Dermis blood vessel endothelial cell (primary cell): ENCODE results near the gene KIF3B. TPM values are rescaled to one million over a fixed set of nuclear protein-coding genes. Genes with fewer than 3 reads are reported as not detected.
"Not testable (repeated sequence)": the region's sequence is repeated elsewhere in the genome, so short reads cannot be mapped to it uniquely, and the experiment has no call there.

ENCODE experiments used
- DNase-seq: peaks from one replicate; pipeline ENCODE4 v3.0.0; 2010
- total RNA-seq: library from RNA; depleted of rRNA; stranded (reverse); fragments of >200 nt; gene quantifications from 2 replicates; pipeline ENCODE4 v1.2.3, GENCODE V29; 2014

KIF3B gene
- total RNA-seq, 1 donor from 2014 or later = 24.0 TPM

DNA sequence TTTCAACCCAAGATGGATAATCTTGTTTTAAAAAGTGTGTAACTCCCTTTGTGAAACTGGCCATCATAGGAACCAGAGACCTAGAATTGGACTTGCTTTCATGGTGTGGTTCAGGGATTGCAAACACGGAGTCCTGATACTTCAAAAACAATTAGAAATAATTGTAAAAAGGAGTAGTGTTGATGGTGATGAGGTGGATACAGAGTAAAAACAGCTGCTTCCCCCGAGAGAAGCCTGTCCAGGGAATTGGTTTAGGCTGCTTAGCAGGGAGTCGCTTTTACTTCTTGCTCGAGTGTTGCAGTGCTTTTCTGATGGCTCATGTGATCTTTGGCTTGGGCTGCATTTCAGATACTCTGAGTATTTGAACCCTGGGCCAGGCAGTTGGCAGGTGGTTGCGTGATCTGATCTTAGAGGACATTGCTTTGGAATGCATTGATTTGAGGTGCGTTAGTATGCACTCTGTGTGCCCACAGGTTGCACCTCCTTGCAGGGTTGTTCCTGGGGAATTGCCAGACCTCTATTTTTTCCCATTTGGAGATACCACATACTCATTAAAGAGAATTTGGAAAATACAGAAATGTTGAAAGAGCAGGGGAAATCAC, 19.5 kb downstream of the KIF3B start:
- no peak for DNase-seq

DNA sequence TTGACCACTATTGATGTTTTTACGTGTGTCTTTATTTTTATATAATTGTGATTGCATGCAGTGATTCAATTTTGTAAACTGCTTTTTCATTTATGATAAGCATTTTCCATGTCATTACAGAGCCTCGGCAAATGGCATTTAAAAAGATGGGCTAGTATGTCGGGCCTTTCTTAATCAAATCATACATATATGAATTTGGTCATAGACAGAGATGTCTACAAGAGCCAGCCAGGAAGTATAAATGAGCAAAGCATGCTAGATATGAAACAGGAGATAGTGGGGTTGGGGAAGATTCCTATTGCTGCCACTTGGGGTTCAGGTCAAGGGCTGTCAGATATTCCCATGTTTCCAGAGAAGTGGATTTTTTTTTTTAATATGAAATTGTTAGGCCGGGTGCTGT, 20.0 kb downstream of the KIF3B start:
- DNase-seq = no peak

DNA sequence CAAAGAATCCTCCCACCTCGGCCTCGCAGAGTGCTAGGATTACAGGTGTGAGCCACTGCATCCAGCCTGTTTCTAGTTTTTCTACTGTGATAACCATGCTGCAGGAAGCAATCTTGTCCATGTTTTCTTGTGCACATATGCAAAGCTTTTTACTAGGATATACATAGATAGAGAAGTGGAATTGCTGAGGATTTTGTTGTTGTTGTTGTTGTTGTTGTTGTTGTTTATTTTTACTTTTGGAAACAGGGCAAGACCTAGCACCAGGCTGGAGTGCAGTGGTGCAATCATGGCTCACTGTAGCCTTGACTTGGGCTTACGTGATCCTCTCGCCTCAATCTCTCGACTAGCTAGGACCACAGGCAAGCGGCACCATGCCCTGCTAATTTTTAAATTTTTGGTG, 23.2 kb downstream of the KIF3B start:
- no peak for DNase-seq

DNA sequence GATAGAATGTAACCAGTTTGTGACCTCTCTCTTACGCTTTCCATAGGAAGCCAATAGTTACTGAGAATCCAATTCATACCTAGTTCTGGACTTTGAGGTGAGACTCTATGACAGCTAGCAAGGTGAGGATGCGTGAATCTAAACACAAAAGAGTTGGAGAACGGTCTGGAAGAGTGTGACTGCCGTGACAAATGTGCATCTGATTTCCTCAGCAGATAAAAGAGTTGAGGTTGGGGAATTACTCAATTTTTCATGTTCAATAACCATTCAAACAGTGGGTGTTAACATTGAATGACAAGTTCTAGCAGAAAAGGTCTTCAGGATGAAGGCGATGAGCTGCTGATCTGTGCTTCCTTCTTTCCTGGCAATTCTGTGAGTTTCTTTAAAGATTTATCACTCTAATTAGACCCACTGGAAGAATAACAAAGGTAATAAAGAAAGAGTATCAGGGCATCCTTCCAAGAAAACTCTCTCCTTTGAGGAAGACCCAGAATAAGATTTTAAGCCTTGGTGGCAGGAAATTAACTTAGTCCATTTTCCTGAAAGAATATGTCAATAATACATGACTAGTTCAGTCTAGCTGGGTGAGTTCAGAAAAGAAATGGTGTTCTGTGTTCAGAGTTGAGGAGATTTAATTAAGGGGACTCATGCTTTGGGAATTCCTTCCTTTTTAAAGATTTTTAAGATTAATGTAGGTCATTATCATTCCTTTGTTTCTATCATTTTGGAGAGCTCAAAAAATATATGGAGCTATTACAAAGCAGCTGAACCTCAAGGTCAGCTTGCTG, 24.5 kb downstream of the KIF3B start:
- peak; percentile 7 for DNase-seq

DNA sequence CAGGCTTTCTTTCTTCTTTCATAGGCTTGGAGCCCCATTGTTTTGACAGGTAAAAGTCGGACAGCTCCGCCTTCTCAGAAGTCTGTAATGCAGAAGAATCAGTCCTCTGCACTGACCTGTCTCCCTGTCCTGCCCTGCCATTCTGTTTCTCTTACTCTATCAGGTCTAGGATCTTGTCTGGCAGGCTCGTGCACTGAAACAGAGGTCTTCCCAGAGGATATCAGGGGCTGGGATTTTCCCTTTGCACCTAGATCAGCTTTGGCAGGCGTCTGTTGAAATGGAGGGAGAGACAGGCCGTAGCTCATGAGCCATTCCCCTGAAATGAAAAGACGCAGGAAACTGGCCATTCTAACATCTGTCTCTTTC, 25.0 kb downstream of the KIF3B start:
- DNase-seq = no peak

DNA sequence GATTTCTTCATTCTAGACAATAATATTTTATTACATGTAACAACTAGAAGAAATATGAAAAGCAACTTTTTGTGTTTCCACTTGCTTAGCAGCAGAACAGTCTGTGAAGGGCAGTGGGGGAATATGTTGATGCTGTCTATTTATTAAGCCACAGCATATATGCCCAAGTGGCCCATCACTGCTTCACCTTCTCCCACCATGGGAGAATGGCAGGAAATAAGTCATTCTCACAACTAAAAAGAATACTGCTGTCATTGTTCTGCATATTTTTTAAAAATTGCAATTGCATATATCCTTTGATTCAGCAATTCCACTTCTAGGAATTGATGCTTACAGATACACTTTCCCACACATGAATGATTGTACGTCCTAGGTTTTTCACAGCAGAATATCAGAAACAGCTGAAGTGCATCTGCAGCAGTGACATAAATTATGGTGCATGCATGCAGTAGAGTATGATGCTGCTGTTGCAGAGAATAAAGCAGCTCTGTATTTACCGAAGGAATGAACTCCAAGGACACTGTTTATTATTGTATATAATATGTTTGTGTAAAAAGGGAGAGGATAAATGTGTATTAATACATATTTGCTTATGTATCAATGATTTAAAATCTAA, 26.8 kb downstream of the KIF3B start:
- peak; percentile 53 for DNase-seq

DNA sequence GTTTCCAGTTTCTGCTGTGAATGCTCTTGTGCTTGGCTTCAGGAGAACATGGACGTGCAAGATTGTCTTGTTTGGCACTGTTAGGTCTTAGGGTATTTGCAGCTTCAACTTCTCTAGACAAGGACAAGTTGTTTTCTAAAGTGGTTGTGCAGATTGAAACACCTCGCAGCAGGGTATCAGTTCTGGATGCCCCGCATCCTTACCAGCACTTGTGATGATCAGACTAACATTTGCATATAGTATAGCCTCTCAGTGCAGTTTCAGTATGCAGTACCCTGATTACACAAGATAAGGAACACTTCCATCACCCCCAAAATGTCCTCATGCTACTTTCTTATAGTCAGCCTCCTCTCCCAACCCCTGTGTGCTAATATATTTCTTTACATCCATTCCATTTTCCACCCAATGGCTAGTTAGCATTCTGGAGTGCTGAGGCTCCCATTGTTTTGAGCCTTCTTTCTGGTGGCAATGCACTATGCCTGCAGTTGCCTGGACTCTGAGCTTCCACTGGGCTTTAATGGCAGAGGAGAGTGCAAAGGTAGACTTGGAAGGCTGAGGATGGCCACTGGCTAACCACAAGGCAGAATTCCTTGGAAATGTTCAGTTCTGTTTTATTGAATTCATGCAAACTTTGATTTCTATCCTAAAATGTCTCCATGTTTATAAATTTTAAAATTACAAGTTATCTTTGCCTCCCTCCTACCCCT, 35.4 kb downstream of the KIF3B start:
- DNase-seq = no peak

DNA sequence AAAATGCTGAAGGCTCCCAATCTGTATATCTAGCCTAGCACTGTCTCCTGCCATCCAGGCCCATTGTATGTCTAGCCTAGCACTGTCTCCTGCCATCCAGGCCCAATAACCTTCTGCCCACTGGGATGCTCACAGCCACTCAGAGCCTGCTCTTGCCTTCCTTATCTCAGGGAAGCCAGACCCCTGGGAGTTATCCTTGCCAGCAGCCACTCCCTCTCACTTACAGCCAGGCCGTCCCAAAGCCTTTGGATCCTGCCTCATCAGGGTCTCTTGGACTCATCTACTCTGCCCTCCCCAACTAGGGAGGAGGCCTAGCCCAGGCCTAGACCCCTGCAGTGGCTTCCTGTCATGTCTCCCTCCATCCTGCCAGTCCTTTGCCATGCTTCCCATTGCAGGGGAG, 37.3 kb downstream of the KIF3B start:
- DNase-seq = no peak

DNA sequence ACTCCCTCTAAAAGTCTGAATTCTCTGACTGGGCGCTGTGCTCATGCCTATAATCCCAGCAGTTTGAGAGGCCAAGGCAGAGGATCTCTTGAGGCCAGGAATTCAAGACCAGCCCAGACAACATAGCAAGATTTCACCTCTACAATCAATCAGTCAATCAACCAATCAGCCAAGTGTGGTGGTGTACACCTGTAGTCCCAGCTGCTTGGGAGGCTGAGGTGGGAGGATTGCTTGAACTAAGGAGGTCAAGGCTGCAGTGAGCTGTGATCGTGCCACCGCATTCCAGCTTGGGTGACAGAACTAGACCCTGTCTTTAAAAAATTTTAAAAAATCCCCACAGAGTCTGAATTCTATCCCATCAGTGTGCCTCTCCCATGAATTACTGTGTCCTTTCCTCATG, 37.9 kb downstream of the KIF3B start:
- DNase-seq = no peak

DNA sequence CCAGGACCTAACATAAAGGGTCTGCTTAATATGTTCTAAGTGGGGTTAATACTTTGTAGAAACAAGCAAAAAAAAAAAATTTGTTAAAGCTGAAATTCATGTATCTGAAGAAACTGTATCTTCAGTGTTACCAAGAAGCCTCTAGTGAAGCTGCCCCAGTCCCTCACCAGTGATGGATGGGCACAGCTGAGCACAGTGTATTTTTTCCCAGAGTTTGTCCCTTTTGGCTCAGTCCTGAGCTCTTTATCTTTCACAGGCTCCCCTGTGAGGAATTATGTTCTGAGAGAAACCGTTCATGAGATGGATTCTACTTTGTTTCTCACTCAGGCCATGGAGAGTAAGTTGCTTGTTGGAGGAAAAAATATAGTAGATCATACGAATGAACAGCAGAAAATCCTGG, 38.4 kb downstream of the KIF3B start:
- DNase-seq = no peak

DNA sequence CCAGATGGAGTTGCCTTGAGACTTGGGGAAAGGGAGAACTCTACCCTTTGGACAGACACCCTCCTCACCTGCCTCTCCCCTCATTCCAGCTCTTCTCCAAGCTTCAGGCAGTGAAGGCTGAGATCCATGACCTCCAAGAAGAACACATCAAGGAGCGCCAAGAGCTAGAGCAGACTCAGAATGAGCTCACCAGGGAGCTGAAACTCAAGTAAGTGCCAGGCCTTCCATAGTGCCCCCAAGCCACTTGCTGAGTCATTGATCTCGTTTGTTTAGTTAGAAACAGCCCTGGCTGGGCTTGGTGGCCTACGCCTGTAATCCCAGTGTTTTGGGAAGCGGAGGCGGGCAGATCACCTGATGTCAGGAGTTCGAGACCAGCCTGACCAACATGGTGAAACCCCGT, 39.2 kb downstream of the KIF3B start:
- no peak for DNase-seq

DNA sequence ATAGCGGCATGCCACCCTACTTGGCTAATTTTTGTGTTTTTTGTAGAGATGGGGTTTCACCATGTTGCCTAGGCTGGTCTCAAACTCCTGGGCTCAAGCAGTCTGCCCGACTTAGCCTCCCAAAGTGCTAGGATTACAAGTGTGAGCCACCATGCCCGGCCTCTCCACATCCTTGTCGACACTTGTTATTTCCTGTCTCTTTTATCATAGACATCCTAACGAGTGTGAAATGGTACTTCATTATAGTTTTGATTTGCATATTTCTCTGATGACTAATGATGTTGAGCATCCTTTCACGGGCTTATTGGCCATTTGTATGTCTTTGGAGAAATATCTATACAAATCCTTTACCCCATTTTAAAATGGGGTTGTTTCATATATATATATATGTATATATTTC, 41.6 kb downstream of the KIF3B start:
- DNase-seq = peak; percentile 4

DNA sequence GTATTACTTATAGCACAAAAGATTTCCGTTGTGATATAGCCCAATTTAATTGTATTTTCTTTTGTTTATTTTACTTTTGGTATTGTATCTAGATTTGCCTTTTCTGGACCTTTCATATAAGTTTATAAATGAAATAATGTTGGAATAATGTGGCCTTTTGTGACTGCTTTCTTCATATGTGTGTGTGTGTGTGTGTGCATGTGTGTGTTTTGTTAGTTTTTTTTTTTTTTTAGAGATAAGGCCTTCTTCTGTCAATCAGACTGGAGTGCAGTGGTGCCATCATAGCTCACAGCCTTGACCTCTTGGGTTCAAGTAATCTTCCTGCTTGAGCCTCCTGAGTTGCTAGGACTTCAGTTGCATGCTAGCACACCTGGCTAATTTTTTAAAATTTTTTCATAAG, 42.9 kb downstream of the KIF3B start:
- no peak for DNase-seq

DNA sequence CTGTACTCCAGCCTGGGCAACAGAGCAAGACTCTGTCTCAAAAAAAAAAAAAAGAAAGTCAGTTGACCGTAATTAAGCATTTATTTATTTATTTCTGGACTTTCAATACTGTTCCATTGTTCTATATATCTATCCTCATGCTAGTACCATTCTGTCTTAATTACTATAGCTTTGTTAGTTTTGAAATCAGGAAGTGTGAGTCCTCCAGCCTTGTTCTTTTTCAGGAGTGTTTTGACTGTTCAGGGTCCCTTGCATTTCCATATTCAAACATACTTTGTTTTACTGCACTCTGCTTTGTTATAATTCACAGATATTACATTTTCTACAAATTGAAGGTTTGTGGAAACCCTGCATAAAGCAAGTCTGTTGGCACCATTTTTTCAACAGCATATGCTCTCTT, 43.9 kb downstream of the KIF3B start:
- DNase-seq = no peak

DNA sequence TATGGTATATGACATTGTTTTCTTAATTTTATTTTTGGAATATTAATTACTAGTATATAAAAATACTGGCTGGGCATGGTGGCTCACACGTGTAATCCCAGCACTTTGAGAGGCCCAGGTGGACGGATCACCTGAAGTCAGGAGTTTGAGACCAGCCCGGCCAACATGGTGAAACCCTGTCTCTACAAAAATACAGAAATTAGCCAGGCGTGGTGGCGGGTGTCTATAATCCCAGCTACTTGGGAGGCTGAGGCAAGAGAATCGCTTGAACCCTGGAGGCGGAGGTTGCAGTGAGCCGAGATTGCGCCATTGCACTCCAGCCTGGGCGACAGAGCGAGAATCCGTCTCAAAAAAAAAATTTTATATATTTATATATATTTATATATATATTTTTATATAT, 44.8 kb downstream of the KIF3B start:
- DNase-seq = not testable (repeated sequence)

DNA sequence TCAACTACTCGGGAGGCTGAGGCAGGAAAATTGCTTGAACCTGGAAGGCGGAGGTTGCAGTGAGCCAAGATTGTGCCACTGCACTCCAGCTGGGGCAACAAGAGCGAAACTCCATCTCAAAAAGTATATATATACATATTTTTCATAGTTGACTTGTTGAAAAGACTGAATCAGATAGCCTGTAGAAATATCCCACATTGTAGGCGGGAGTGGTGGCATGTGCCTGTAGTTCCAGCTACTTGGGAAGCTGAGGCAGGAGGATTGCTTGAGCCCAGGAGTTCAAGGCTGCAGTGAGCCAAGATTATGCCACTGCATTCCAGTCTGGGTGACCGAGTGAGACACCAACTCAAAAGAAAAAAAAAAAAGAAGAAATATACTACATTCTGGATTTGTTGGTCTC, 46.3 kb downstream of the KIF3B start:
- DNase-seq = not testable (repeated sequence)

DNA sequence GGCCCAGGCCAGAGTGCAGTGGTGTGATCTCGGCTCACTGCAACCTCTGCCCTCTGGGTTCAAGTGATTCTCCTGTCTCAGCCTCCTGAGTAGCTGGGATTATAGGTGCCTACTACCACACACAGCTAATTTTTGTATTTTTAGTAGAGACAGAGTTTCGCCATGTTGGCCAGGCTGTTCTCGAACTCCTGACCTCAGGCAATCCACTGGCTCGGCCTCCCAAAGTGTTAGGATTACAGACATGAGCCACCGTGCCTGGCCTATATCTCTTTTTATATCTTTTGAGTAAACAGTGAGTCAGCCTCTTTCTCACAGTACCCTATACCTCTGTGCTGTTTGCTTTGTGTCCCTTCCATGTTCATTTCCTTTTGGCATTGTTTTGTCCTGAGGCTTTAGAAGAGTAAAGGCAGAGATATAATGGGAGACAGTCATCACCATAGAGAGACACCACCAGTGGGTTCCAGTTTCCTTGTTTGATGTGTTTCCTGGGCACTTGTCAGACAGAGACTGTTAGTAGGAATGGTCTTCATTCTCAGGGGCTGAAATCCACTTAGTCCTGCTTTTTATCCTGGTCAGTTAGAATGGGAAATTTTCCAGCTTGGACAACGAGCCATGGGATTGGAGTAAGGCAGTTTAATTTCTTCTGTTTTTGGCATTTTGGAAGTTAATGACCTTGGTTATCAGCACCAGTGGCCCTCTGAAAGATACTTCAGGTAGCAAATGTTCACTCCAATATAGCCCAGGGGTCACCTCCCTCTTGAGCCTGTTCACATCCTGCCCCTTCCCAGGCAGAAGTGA, 48.5 kb downstream of the KIF3B start:
- DNase-seq = peak; percentile 83

DNA sequence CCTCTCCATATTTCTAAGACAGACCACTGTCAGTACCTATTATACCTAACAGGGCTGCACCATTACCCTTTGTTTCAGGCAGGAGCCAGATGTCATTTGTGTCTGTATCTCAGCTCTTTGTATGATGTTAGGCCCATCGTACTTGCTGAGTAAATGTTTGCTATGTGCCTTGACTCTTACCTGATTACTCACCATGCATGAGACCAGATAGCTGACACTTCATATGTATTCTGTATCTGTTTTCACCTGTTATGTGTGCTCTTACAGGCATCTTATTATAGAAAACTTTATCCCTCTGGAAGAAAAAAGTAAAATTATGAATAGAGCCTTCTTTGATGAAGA, 49.0 kb downstream of the KIF3B start:
- DNase-seq = no peak

DNA sequence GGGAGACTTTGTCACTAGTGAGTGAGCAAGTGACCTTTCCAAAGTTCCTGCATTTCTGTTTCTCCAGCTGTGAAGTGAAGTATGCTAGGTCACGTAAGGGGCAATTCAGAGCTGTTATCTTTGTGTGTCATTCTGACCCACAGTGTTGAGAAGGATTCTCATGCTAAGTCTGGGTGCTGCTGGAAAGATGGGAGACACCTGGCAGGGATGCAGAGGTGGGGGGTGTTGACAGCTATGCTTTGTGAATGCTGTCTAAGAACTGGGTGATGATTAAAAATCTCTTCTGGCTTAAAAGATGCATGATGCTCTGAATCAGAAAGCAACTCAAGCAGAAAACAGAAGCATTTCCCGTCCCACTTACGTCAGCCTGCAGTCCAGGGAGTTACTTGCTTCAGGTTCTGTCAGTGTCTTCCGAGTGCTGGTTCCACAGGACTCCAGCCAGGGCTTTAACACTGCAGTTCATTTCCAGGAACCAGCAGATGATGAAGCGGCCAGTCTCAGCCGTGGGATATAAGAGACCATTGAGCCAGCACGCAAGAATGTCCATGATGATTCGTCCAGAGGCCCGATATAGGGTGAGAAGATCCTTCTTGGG, 49.7 kb downstream of the KIF3B start:
- DNase-seq = peak; percentile 50

DNA sequence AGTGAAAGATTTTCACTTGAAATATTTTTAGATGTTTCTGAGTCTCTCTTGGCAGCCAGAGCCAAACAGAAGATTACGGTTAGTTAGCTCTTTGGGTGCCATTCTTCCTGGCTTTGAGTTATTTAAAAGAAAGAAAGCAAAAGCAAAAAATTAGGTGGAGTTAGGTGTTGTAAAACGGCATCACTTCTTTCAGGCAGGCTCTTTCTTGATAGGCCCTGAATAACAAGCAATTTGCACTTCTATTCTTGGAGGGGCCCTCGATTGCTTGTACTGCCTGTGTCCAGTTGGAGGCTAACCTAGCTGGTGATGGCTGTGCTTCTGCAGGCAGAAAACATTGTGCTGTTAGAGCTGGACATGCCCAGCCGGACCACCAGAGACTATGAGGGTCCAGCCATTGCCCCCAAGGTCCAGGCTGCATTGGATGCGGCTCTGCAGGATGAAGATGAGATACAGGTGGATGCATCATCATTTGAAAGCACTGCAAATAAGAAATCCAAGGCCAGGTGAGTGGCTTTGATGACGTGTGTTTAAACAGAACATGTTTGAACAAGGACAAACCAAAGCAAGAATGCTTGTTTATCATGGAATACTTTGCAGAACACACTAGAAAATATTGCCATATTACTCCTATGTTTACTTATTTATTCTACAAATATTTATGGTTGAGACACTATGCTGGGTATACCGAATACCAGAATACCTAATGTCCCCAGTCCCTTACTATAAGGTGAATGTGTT, 52.5 kb downstream of the KIF3B start:
- no peak for DNase-seq

DNA sequence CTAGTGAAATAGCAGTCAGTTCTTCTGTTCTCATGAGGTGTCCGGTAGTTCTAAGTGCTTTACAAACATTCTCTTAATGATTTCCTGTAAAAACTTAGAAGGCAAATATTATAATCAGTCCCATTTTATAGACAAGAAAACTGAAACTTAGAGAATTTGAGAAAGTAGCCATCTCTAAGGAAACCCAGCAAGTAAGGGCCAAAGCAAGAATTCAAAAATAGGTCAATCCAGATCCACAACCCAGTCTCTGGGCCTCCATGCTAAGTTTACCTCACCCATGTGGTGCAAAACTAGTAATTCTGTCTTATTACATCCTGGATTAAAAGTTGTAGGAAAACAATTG, 53.1 kb downstream of the KIF3B start:
- DNase-seq = no peak

DNA sequence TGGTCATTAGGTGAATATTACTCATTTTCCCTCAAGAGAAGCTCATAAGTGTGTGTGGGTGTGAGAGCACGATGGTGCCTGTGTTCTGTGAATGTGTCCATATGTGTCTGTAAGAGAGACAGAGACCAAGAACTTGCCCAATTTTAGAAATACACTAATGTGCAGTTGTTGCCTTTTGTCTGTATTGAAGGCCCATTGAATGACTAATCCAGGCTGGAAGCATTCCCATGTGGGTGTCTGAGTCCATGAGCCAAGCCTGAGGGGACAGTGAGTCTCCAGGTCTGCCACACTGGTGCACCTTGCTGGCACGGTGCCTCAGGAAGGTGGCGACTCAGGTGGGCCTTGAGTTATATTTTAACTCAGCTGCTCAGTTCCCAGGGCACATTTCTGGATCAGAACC, 55.2 kb downstream of the KIF3B start:
- peak; percentile 56 for DNase-seq
